CD4-positive, alpha-beta T cell (primary cell): Measurements from ENCODE around the gene LAPTM4A. TPM values are rescaled to one million over a fixed set of nuclear protein-coding genes. Genes with fewer than 3 reads are reported as not detected.

ENCODE experiments used
- ATAC-seq: fragments of 200-7000 bp; cut with Tn5 transposase; one replicate; pipeline ENCODE4 v1.10.0; 2022; ENCODE audit warnings: mild to moderate bottlenecking; ENCODE audit not compliant: poor library complexity
- CTCF ChIA-PET: fragments of 350-600 bp; sonication (Branson Sonifier 250); formaldehyde crosslinking; loops from one replicate; lab custom pipeline; 2021; ENCODE audit warnings: antibody characterized with exemption, inconsistent platforms; lab: Charles Lee
- POLR2A ChIA-PET: fragments of 350-600 bp; sonication (Branson Sonifier 250); formaldehyde crosslinking; loops from one replicate; lab custom pipeline; 2021; ENCODE audit warnings: antibody characterized with exemption, inconsistent platforms; lab: Charles Lee
- DNase-seq, 14 experiments: peaks; one replicate each; pipeline ENCODE4 v3.0.0-alpha.2; 2013 to 2020; ENCODE audit warnings: mixed read lengths in 2 of 14
- H3K27ac ChIP-seq, 2 donors: one replicate each; pipeline versions ENCODE4 v1.5.1 to v1.7.0; 2013; ENCODE audit warnings: low read length in 2 of 2, low read depth in 1 of 2, mild to moderate bottlenecking in 1 of 2
- H3K27me3 ChIP-seq, 2 experiments: 1 replicate in 1 of 2; 2 replicates in 1 of 2; pipeline versions ENCODE4 v1.6.1 to v1.7.0; 2013; ENCODE audit warnings: low read length in 2 of 2, control low read depth in 1 of 2, mild to moderate bottlenecking in 1 of 2, moderate library complexity in 1 of 2; ENCODE audit not compliant: insufficient read depth in 2 of 2, control insufficient read depth in 1 of 2
- H3K36me3 ChIP-seq: one replicate; pipeline ENCODE4 v1.6.1; 2013; ENCODE audit warnings: low read length, control low read depth; ENCODE audit not compliant: insufficient read depth
- H3K4me1 ChIP-seq: one replicate; pipeline ENCODE4 v1.6.1; 2013; ENCODE audit warnings: low read length, control low read depth; ENCODE audit not compliant: insufficient read depth
- H3K4me3 ChIP-seq: one replicate; pipeline ENCODE4 v1.5.1; 2013; ENCODE audit warnings: mild to moderate bottlenecking, low read length, moderate library complexity
- H3K9me3 ChIP-seq, 2 experiments: 1 replicate in 1 of 2; 2 replicates in 1 of 2; pipeline versions ENCODE4 v1.6.1 to v1.7.0; 2013; ENCODE audit warnings: low read length in 2 of 2, mild to moderate bottlenecking in 2 of 2, control low read depth in 1 of 2, moderate library complexity in 1 of 2; ENCODE audit not compliant: control insufficient read depth in 1 of 2, insufficient read depth in 1 of 2
- H3K27ac Mint-ChIP-seq: one replicate; pipeline ENCODE4 v1.8.0; 2020; ENCODE audit warnings: mixed read lengths
- H3K27me3 Mint-ChIP-seq: one replicate; pipeline ENCODE4 v1.8.0; 2021; ENCODE audit warnings: mixed read lengths
- H3K36me3 Mint-ChIP-seq: one replicate; pipeline ENCODE4 v1.8.0; 2021; ENCODE audit warnings: low read depth, mixed read lengths
- H3K4me1 Mint-ChIP-seq: one replicate; pipeline ENCODE4 v1.8.0; 2021; ENCODE audit warnings: low read depth, mixed read lengths
- H3K4me3 Mint-ChIP-seq: one replicate; pipeline ENCODE4 v1.8.0; 2020; ENCODE audit warnings: mild to moderate bottlenecking, mixed read lengths
- H3K9me3 Mint-ChIP-seq: one replicate; pipeline ENCODE4 v1.8.0; 2020; ENCODE audit warnings: mixed read lengths
- intact Hi-C, 2 experiments: fragments of 100-400 bp; cut with DNase I in 1 of 2; cut with micrococcal nuclease in 1 of 2; formaldehyde crosslinking; loops; one replicate each; pipeline versions ENCODE4 v1.15.1 to v1.9.0; 2023 to 2025; cut with DNase I, micrococcal nuclease
- total RNA-seq, 174 experiments: library from RNA in 2 of 174; stranded (reverse) in 2 of 174; gene quantifications; one replicate each; pipeline ENCODE4 v1.2.3 and lab custom pipeline; 2021 to 2026
- TF ChIP-seq, protein P1 (sequence below): fragments of 200-600 bp; IDR thresholded peaks from one replicate; pipeline ENCODE4 v1.8.0; 2022; ENCODE audit warnings: antibody characterized with exemption, mild to moderate bottlenecking

Gene LAPTM4A
- total RNA-seq, 2 experiments from 2014 or later, result 59.4 to 62.0 TPM

DNA sequence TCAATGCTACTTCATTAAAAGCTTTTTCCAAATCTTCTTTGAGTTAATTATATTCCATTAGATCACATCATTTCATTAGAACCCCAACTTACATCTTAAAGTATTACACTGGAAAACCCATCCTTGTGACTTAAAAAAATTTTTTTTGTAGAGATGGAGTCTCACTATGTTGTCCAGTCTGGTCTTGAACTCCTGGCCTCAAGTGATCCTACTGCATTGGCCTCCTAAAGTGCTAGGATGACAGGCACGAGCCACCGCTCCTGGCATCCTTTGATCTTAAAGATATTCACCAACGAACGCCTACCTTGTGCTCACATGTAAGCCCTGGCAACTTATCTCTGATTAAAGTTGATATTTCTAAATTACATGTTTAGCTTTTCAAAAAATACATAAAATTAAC, 6.7 kb downstream of the LAPTM4A start:
- peaks cover 40% of the 10 kb centered on the region for H3K4me1 Mint-ChIP-seq
- Histone ChIP-seq H3K4me3 (no peak overlapping the region), H3K4me1 (peaks cover 9% of the 10 kb centered on the region), H3K27ac (no peak overlapping the region), H3K9me3 (no peaks in the 10 kb centered on the region), H3K27me3 (no peaks in the 10 kb centered on the region), H3K36me3 (peaks cover 33% of the 10 kb centered on the region)
- H3K36me3 Mint-ChIP-seq, result peaks cover 33% of the 10 kb centered on the region
- H3K27me3 Mint-ChIP-seq, result no peaks in the 10 kb centered on the region
- DNase-seq (no peak), ATAC-seq (no peak)
- TF ChIP-seq, protein P1, sequence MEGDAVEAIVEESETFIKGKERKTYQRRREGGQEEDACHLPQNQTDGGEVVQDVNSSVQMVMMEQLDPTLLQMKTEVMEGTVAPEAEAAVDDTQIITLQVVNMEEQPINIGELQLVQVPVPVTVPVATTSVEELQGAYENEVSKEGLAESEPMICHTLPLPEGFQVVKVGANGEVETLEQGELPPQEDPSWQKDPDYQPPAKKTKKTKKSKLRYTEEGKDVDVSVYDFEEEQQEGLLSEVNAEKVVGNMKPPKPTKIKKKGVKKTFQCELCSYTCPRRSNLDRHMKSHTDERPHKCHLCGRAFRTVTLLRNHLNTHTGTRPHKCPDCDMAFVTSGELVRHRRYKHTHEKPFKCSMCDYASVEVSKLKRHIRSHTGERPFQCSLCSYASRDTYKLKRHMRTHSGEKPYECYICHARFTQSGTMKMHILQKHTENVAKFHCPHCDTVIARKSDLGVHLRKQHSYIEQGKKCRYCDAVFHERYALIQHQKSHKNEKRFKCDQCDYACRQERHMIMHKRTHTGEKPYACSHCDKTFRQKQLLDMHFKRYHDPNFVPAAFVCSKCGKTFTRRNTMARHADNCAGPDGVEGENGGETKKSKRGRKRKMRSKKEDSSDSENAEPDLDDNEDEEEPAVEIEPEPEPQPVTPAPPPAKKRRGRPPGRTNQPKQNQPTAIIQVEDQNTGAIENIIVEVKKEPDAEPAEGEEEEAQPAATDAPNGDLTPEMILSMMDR, result no peak
- POLR2A ChIA-PET, result no interaction called here
- H3K27ac Mint-ChIP-seq, result no peak overlapping the region
- CTCF ChIA-PET, result interaction anchor here (0.9 kb wide), 1 partner anchor 29 kb away, joined by 4 read pairs; no protein-coding TSS in a partner anchor
- H3K4me3 Mint-ChIP-seq, result no peak overlapping the region
- intact Hi-C loops, result no loop called here
- H3K9me3 Mint-ChIP-seq, result no peaks in the 10 kb centered on the region

DNA sequence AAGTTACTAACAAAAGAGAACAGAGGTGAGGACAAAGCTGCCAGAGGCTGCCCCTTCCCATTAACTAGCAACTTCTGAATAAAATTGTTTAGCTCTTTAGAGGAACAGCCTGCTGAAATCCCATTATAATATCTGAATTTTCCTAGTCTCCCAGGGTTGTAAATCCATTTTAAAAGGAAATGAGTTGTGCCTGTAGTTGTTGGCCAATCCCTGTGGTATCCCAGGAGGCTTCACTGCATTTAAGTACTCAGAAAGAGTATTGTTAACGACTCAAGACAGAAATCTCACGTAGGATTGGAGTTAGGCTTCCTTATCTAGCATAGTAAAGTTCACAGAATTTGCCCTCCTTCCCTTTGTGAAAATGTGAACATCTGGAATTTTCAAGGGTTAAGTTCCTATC, 8.9 kb downstream of the LAPTM4A start:
- intact Hi-C loops, result no loop called here

DNA sequence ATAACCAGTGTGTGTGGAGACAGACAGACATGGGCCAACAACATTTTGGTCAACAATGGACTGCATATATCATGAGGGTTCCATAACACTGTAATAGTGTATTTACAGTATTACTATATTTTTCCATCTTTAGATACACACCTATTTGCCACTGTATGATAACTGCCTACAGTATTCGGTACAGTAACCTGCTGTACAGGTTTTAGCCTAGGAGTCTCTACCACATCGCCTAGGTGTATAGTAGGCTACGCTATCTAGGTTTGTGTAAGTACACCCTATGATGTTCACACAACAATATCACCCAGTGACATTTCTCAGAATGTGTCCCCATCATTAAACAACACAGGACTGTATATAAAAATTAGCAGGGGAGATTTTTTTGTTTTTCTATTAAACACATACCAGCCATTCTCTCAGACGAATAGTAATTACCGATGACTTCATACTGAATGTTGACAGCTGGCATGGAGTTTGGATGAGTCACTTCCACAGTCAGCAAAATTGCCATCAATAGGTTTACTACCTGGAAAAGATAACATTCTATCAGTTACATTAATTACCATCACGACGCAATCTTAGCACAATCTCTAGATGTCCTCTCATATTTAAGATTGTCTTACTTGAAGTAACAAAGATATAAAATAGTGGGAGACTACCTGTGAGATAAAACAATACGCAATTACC, 10.8 kb downstream of the LAPTM4A start:
- CTCF ChIA-PET, result no interaction called here
- TF ChIP-seq, protein P1, result no peak

More for the DNA sequence above, 8.9 kb downstream of the LAPTM4A start:
- peaks cover 53% of the 10 kb centered on the region for H3K36me3 Mint-ChIP-seq
- no peaks in the 10 kb centered on the region for H3K9me3 Mint-ChIP-seq
- CTCF ChIA-PET, result no interaction called here
- ATAC-seq, result no peak
- H3K4me3 Mint-ChIP-seq, result no peak overlapping the region
- no peaks in the 10 kb centered on the region for H3K27me3 Mint-ChIP-seq
- no peaks in the 10 kb centered on the region for H3K9me3 ChIP-seq
- H3K27ac Mint-ChIP-seq, result no peak overlapping the region
- H3K4me3 ChIP-seq, result no peak overlapping the region
- H3K4me1 ChIP-seq, result peaks cover 2% of the 10 kb centered on the region
- H3K27ac ChIP-seq, result no peak overlapping the region
- H3K27me3 ChIP-seq, result no peaks in the 10 kb centered on the region
- TF ChIP-seq, protein P1, result no peak
- peaks cover 51% of the 10 kb centered on the region for H3K36me3 ChIP-seq
- DNase-seq, result no peak
- POLR2A ChIA-PET, result no interaction called here
- peaks cover 18% of the 10 kb centered on the region for H3K4me1 Mint-ChIP-seq

More for the DNA sequence above, 10.8 kb downstream of the LAPTM4A start:
- no peak overlapping the region for H3K4me3 ChIP-seq
- DNase-seq (no peak), ATAC-seq (no peak)
- no peaks in the 10 kb centered on the region for H3K27me3 ChIP-seq
- H3K9me3 Mint-ChIP-seq, result no peaks in the 10 kb centered on the region
- H3K27me3 Mint-ChIP-seq, result no peaks in the 10 kb centered on the region
- no peak overlapping the region for H3K27ac ChIP-seq
- H3K9me3 ChIP-seq, result no peaks in the 10 kb centered on the region
- H3K4me1 ChIP-seq, result peaks cover 2% of the 10 kb centered on the region
- no peak overlapping the region for H3K27ac Mint-ChIP-seq
- POLR2A ChIA-PET, result no interaction called here
- H3K36me3 ChIP-seq, result peaks cover 69% of the 10 kb centered on the region
- H3K4me1 Mint-ChIP-seq, result peaks cover 14% of the 10 kb centered on the region
- no peak overlapping the region for H3K4me3 Mint-ChIP-seq
- peaks cover 68% of the 10 kb centered on the region for H3K36me3 Mint-ChIP-seq
- intact Hi-C loops, result no loop called here
